NB4 (cell line): ENCODE results near the gene SFTPA2.
"Not testable (repeated sequence)": the region's sequence is repeated elsewhere in the genome, so short reads cannot be mapped to it uniquely, and the experiment has no call there.

Experiments
- DNase-seq: peaks from one replicate; pipeline ENCODE4 v3.0.0; 2010; ENCODE audit warnings: low read depth
- H3K4me3 ChIP-seq: one replicate; pipeline ENCODE4 v1.5.1; 2011; ENCODE audit warnings: mild to moderate bottlenecking, low read depth, low read length, moderate library complexity
- MYC ChIP-seq: IDR thresholded peaks from 2 replicates; pipeline ENCODE4 v1.6.1; 2011; ENCODE audit warnings: low read depth, low read length
- POLR2A ChIP-seq: IDR thresholded peaks from 2 replicates; pipeline ENCODE4 v1.6.1; 2011; ENCODE audit warnings: mild to moderate bottlenecking; ENCODE audit not compliant: insufficient read length; ENCODE audit errors: extremely low read depth
- TF ChIP-seq, protein P1 (sequence below): IDR thresholded peaks from one replicate; pipeline ENCODE4 v1.5.1; 2012; ENCODE audit warnings: low read depth, low read length
- TF ChIP-seq, protein P2 (sequence below): IDR thresholded peaks from 2 replicates; pipeline ENCODE4 v1.6.1; 2011; ENCODE audit warnings: low read depth, low read length

The SFTPA2 gene

DNA sequence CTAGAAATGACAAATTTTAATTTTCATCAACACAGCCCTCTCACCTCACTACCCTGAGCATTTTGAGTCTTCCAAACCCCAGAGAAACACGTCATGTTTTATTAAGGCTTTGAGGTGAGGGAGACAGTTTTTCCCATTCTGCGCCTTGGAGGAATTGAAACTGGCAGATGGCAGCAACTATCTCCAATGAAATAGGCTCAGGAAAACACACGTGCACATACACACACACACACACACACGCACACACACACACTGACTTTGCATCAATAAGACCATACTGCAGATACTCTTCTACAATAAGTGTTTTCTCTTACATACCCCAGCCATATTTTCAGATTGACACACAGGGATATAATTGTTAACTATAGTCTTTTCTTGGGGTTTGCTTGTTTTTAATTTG is 3.2 kb upstream of the SFTPA2 start:
- no peak for TF ChIP-seq POLR2A
- TF ChIP-seq MYC: no peak
- H3K4me3 ChIP-seq: no peak overlapping the region
- DNase-seq: no peak

DNA sequence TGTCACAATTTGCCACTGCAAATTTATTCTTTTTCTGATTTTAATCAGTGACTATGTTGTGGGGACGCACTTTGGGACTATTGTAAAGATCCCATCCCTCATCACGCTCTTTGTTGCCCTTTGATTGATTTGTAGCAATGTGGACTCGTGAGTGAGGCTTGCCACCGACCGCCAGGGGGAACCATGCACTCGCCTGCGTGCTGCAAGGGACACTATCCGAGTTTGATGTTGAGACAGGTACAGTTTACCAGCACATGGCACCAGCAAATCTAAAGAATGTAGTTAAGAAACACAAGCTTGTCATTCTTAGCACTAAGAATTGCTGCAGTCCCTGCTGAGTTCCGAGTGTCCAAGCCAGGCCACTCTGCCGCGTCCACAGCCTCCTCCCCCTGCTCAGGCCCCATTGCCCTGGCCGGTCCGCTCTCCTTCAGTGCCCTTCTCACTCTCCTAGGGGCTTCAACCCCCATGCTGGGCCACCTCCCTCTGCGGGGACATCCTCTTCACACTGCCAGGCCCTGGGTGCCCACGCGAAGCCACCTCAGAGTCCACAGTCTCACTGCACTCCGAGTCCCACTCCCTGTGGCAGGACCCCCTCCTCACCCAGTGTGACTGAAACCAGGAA is 2.0 kb upstream of the SFTPA2 start:
- no peak overlapping the region for H3K4me3 ChIP-seq
- DNase-seq: peak; percentile 76
- TF ChIP-seq POLR2A (no peak), MYC (peak; percentile 78)
- TF ChIP-seq, protein P1, sequence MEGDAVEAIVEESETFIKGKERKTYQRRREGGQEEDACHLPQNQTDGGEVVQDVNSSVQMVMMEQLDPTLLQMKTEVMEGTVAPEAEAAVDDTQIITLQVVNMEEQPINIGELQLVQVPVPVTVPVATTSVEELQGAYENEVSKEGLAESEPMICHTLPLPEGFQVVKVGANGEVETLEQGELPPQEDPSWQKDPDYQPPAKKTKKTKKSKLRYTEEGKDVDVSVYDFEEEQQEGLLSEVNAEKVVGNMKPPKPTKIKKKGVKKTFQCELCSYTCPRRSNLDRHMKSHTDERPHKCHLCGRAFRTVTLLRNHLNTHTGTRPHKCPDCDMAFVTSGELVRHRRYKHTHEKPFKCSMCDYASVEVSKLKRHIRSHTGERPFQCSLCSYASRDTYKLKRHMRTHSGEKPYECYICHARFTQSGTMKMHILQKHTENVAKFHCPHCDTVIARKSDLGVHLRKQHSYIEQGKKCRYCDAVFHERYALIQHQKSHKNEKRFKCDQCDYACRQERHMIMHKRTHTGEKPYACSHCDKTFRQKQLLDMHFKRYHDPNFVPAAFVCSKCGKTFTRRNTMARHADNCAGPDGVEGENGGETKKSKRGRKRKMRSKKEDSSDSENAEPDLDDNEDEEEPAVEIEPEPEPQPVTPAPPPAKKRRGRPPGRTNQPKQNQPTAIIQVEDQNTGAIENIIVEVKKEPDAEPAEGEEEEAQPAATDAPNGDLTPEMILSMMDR: peak; percentile 96
- TF ChIP-seq, protein P2, sequence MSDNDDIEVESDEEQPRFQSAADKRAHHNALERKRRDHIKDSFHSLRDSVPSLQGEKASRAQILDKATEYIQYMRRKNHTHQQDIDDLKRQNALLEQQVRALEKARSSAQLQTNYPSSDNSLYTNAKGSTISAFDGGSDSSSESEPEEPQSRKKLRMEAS: peak; percentile 85

DNA sequence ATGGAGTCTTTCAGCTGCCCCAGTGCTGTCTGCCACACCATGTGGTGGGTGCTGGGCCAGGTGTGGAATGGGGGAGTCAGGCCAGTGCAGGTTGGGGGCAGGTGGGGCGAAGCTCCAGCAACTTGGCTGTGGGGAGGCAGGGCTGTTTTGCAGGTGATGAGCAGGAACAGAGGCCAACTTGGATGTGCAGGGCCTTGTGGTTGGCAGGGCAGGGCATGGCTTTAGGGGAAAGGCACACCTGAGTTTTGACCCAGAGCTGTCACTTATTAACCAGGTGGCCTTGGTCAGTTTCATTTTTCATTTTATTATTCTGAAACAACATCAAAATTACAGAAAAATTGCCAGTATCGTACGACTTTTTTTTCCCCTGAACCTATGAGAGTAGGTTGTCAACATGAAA is 1.1 kb upstream of the SFTPA2 start:
- no peak overlapping the region for H3K4me3 ChIP-seq
- no peak for DNase-seq
- TF ChIP-seq POLR2A (no peak), MYC (no peak)
- TF ChIP-seq, protein P1: no peak
- TF ChIP-seq, protein P2: no peak

DNA sequence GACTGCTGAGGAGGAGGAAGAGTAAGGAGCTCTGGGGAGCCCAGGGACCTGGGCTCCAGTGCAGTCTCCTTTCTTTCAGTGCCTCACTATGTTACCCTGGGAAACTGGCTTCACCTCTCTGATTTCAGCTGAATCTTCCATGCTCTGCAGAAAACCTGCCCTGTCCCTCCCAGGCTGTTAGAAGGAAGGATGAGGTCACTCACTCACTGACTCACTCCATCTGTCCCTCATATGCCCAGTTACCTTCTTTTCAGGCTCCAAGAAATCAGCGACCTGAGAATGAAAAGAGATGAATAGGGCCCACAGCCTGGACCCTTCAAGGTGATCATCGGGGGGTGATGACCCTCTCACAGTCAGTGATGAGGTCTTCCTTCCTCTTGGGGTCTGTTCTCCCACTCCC is 481 bp downstream of the SFTPA2 start:
- TF ChIP-seq, protein P2: no peak
- TF ChIP-seq, protein P1: no peak
- TF ChIP-seq POLR2A (no peak), MYC (no peak)
- DNase-seq: no peak
- H3K4me3 ChIP-seq: no peak overlapping the region

DNA sequence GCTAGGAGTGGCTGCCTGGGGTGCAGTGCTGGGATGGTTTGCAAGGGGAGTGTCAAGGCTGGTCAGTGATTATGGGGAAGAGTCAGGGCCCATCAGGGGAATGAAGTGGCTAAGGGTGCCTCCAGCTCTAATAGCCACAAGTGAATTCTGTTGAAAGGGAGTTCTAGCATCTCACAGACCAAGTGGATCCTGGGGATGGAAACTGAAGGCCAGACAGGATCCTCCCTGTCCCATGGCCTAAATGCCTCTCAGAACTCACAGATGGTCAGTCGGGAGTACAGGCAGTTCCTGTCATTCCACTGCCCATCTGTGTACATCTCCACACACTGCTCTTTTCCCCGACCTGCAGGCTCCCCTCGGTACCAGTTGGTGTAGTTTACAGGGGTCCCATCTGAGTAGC is 3.2 kb downstream of the SFTPA2 start:
- DNase-seq, H3K4me3 ChIP-seq: not testable (repeated sequence)

DNA sequence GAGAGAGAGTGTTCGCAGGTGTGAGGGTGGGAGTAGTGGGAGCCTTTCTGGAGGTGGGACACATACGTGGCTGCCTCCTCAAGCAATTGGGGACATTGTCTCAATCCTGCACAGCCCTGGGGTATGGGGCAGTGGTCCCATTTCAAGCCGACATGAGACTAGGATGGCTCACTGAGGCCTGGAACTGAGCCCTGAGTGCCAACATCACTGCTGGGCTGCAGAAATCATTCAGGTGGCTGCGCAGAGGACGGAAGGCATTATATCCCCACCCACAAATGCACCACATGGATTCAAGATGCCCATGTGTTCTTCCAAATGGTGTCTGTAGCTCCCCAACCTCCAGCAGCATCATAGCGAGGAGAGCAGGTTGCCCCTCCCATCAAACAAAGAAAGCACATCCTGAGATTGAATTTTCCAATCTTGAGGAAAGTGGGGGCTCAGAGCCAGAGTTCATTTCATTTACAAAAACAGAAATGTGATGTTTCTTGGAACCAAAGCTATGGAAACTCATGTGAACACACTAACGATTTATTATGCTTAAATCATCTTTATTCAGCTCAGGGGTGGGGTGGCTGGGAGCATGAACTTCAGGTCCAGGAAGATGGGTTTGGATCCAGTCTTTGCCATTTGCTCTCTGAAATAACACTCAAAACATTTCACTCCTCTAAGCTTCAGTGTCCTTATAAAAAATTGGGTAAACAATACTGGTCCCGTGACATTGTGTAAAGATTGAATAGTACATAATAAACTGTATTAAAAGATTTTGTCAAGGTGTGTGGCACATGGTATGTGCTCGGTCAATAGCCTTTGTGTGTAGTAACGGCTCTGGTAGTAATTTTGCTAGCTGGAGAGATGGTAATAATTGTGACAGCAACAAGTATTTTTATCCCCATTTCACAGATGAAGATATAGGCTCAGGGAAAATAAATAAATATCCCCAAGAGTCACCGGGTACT is 4.6 kb downstream of the SFTPA2 start:
- no peak overlapping the region for H3K4me3 ChIP-seq
- DNase-seq: no peak
- TF ChIP-seq MYC (no peak), POLR2A (no peak)
- TF ChIP-seq, protein P1: no peak
- TF ChIP-seq, protein P2: no peak

DNA sequence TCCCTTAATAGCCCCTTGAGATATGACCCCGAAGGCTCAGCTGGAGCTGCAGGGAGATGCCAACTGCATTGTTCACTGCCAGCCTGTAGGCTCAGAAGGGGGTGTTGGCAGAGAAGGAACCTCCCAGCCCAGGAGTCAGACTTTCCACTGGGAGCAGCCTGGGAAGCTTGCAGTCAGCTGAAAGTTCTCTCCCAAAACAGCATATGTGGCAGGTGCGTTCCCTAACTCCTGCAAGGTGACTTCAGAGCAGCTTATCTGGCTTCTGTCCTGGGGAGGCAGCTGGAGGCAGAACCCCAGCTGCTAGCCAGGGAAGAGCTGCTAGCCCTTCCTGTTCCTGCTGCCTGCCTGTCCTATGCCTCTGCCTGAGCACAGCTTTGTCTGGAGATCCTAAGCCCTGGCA is 8.1 kb downstream of the SFTPA2 start:
- TF ChIP-seq, protein P1: no peak
- TF ChIP-seq POLR2A (no peak), MYC (no peak)
- TF ChIP-seq, protein P2: no peak
- DNase-seq: no peak
- H3K4me3 ChIP-seq: no peak overlapping the region
